ENCODE measurements around the gene DOCK2.

DOCK2 gene

DNA sequence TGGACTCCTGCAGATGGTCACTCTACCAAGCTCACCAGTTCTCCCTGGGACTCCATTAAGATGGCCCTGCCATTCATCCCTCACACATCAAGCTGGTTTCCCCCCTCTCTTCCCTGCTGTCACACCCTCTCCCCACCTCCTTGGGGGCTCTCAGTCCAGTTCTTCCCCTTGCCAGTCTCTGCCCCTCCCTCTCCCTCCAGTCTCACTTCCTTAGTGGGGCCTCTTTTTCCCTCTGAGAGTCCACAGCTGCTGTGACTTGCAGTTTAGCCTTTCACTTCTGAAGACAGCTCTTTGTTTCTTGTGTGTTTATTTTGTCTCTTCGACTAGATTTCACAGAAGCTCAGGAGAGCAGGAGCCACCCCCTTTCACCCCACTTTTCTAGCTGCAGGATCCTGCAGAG is 10.5 kb downstream of the DOCK2 start:
- ChIA-PET POLR2A (no interaction called here), CTCF (interaction anchor here (1.1 to 3.6 kb wide), 5 partner anchors 8 to 65 kb away, joined by 4 to 13 read pairs (median 4); partner anchors contain the start of gene DOCK2)
- TF ChIP-seq, protein P1, sequence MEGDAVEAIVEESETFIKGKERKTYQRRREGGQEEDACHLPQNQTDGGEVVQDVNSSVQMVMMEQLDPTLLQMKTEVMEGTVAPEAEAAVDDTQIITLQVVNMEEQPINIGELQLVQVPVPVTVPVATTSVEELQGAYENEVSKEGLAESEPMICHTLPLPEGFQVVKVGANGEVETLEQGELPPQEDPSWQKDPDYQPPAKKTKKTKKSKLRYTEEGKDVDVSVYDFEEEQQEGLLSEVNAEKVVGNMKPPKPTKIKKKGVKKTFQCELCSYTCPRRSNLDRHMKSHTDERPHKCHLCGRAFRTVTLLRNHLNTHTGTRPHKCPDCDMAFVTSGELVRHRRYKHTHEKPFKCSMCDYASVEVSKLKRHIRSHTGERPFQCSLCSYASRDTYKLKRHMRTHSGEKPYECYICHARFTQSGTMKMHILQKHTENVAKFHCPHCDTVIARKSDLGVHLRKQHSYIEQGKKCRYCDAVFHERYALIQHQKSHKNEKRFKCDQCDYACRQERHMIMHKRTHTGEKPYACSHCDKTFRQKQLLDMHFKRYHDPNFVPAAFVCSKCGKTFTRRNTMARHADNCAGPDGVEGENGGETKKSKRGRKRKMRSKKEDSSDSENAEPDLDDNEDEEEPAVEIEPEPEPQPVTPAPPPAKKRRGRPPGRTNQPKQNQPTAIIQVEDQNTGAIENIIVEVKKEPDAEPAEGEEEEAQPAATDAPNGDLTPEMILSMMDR (IDR thresholded peaks at IDR 0.05; ENCODE audit: control extremely low read depth, extremely low read depth, low read depth, missing control alignments) = no peak
- DNase-seq (ENCODE audit: extremely low spot score) = peak; percentile 48

DNA sequence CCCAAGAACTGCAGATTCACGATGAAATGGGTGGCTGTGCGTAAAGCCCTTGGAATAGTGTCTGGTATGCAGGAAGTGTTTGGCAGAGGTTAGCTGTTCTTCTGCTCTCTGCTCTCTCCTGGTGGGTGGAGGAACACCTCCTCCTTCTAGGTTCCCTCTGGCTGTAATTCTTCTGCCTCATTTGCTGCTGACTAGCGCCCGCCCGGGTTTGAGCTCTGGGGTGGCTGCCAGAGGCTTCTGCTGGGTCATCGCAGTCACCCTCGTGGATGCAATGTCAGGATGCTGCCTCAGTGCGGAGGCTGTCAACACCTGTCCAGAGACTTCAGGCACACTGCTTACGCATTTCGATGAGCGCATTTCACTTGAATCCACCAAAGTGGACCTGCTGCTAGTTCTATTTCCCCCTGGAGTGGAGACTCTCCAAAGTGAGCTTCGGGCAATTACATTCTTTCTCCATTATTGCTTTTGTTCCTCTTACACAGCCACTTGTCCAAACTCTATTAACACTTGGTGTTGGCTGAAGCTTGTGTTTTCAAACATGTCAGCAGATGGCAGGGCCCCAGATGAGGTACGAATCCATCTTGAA is 11.7 kb downstream of the DOCK2 start:
- ChIA-PET POLR2A (no interaction called here), CTCF (interaction anchor here (1.0 to 3.6 kb wide), 5 partner anchors 12 to 65 kb away, joined by 3 to 13 read pairs (median 3); partner anchors contain the start of genes DOCK2 and SPDL1)
- TF ChIP-seq, protein P1 (IDR thresholded peaks at IDR 0.05; ENCODE audit: control extremely low read depth, extremely low read depth, low read depth, missing control alignments) = no peak
- no peak for DNase-seq (ENCODE audit: extremely low spot score)

DNA sequence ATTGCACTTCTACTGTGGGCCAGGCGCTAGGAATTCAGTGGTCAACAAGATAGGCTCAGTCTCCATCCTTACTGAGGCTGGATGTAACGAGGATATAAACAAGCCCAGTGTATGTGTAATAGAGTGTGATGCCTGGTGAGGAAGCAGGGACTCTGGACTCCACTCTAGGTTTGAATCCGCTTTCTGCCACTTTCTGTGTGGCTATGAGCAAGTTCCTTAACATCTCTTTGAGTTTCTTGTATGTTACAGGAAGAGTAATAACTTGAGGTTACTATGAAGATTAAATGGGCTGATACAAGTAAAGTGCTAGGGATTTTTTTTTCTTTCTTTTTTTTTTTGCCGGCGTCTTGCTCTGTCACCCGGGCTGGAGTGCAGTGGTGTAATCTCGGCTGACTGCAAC is 12.4 kb downstream of the DOCK2 start:
- ChIA-PET CTCF (interaction anchor here (1.3 to 3.6 kb wide), 3 partner anchors 21 to 66 kb away, joined by 3 to 12 read pairs (median 3); partner anchors contain the start of gene SPDL1), POLR2A (no interaction called here)
- TF ChIP-seq, protein P1 (IDR thresholded peaks at IDR 0.05; ENCODE audit: control extremely low read depth, extremely low read depth, low read depth, missing control alignments) = no peak
- DNase-seq (ENCODE audit: extremely low spot score) = no peak

DNA sequence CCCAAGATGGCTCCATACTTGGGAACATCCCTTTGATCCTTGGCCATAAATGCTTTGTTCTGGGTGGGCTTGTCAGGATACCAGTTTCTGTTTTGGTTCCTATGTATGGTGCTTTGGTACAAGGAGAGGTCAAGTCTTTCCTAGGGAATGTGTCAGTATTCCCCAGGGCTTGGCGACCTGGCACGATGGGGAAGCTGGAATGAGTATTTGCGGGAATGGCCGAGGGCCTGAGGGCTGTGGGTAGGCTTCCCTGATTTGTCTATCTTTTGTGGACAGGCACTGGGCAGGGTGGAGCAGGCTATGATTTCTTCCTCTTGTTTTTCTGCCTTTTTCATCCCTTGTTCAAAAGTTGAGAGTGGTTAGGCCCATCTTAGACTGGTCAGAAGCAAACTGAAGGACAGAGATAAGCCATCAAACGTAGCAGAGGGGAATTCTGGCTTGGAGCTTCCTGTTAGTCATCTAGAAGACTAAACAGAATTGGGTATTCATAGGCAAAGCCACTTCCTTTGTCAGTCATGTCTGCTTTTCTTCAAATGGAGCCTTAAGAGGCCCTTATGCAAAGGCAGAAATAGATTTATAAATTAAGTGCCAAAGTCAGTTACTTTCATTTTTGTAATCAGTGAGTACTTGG is 13.7 kb downstream of the DOCK2 start:
- POLR2A ChIA-PET = no interaction called here
- TF ChIP-seq, protein P1 (IDR thresholded peaks at IDR 0.05; ENCODE audit: control extremely low read depth, extremely low read depth, low read depth, missing control alignments) = no peak
- CTCF ChIA-PET = interaction anchor here (0.8 to 1.6 kb wide), 6 partner anchors 10 to 31 kb away, joined by 3 to 4 read pairs (median 4); no protein-coding TSS in a partner anchor
- peak; percentile 58 for DNase-seq (ENCODE audit: extremely low spot score)

DNA sequence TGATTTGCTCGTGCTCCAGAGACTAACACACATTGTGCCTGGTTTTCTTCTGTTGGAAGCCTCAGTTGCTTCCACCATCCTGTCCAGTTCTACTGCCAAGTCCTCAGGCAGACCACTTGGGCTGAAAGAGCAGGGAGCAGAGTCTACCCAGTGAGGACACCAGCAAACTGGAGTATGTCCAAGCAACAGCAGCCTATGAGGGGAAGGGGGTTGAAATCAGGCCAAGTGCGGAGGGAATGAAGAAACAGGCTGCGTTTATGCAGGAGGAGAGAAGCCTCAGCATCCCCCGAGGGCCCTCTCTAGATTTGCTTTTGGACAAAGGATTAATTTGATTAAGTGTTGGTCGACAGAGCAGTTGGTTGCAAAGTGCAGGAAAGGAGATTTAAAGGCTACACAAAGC is 14.5 kb downstream of the DOCK2 start:
- DNase-seq (ENCODE audit: extremely low spot score) = no peak
- TF ChIP-seq, protein P1 (IDR thresholded peaks at IDR 0.05; ENCODE audit: control extremely low read depth, extremely low read depth, low read depth, missing control alignments) = no peak
- CTCF ChIA-PET = interaction anchor here (0.8 to 1.6 kb wide), 2 partner anchors 10 to 13 kb away, joined by 3 to 4 read pairs; no protein-coding TSS in a partner anchor
- POLR2A ChIA-PET = no interaction called here

DNA sequence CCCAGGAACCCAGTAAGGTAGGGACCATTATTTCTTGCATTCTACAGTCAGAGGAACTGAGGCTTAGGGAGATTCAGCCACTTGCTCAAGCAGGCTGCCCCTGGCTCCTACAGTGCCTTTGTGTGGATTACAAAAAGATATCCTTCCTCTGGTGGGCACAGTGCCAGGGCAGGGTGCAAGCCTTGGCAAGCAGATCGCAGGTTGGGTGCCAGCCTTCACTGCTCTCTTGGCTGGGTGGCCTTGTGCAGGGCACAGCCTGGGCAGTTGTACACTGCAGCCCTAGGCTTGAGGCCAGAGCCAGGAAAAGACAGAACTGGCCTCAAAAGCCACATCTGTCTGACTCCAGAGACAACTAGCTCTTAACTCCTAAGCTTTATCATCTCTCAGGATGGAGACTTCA is 15.0 kb downstream of the DOCK2 start:
- CTCF ChIA-PET = interaction anchor here (0.8 to 1.6 kb wide), 2 partner anchors 11 to 71 kb away, joined by 3 to 4 read pairs; no protein-coding TSS in a partner anchor
- TF ChIP-seq, protein P1 (IDR thresholded peaks at IDR 0.05; ENCODE audit: control extremely low read depth, extremely low read depth, low read depth, missing control alignments) = no peak
- DNase-seq (ENCODE audit: extremely low spot score) = no peak
- POLR2A ChIA-PET = no interaction called here

All from GM10248 (cell line).